ENCODE results near the gene KIDINS220. TPM values are rescaled to one million over a fixed set of nuclear protein-coding genes. Genes with fewer than 3 reads are reported as not detected.

The KIDINS220 gene
- total RNA-seq, 1 donor from 2014 or later, result 47.8 TPM

GRCh38 chr2:8806885-8807704 lies 30.3 kb downstream of the KIDINS220 start:
- Mint-ChIP-seq H3K4me3 (ENCODE audit: unreplicated experiment) (no peak overlapping the region), H3K27ac (ENCODE audit: unreplicated experiment) (no peak overlapping the region), H3K27me3 (ENCODE audit: low read depth, unreplicated experiment) (no peaks in the 10 kb centered on the region), H3K36me3 (ENCODE audit: low read depth, unreplicated experiment) (peaks cover 17% of the 10 kb centered on the region), H3K9me3 (ENCODE audit: unreplicated experiment) (no peaks in the 10 kb centered on the region), H3K4me1 (ENCODE audit: low read depth, unreplicated experiment) (peaks cover 16% of the 10 kb centered on the region)
- H3K27me3 ChIP-seq (ENCODE audit: insufficient read depth, low read length), result no peaks in the 10 kb centered on the region
- H4K20me1 ChIP-seq (ENCODE audit: insufficient read depth, low read length), result peaks cover 8% of the 10 kb centered on the region
- H3K9me3 ChIP-seq (ENCODE audit: insufficient read depth, low read depth, low read length), result no peaks in the 10 kb centered on the region
- H3K9ac ChIP-seq (ENCODE audit: low read length), result no peak overlapping the region
- TF ChIP-seq CTCF (IDR thresholded peaks at IDR 0.05; ENCODE audit: insufficient read depth, low read depth, low read length), result no peak
- no peak for TF ChIP-seq EZH2 (IDR thresholded peaks at IDR 0.05; ENCODE audit: insufficient read depth, low read length)
- H3K4me2 ChIP-seq (ENCODE audit: low read length), result no peak overlapping the region
- no peaks in the 10 kb centered on the region for H3K79me2 ChIP-seq (ENCODE audit: insufficient read depth, low read length)
- no peak overlapping the region for H3K4me3 ChIP-seq (ENCODE audit: insufficient read depth, low read depth, low read length)
- FAIRE-seq, result no peak
- H3K4me1 ChIP-seq (ENCODE audit: insufficient read depth, low read length), result peaks cover 16% of the 10 kb centered on the region
- no peak for DNase-seq (ENCODE audit: low read depth)
- no peak overlapping the region for H2AFZ ChIP-seq (ENCODE audit: low read depth, low read length)
- no peak overlapping the region for H3K27ac ChIP-seq (ENCODE audit: low read depth, low read length)
- peaks cover 33% of the 10 kb centered on the region for H3K36me3 ChIP-seq (ENCODE audit: insufficient read depth, low read length)

- TF ChIP-seq EZH2 (IDR thresholded peaks at IDR 0.05; ENCODE audit: insufficient read depth, low read length), result no peak
- no peak for TF ChIP-seq CTCF (IDR thresholded peaks at IDR 0.05; ENCODE audit: insufficient read depth, low read depth, low read length)
- Histone ChIP-seq H3K4me2 (ENCODE audit: low read length) (no peak overlapping the region), H3K9me3 (ENCODE audit: insufficient read depth, low read depth, low read length) (no peaks in the 10 kb centered on the region), H3K27ac (ENCODE audit: low read depth, low read length) (no peak overlapping the region), H3K79me2 (ENCODE audit: insufficient read depth, low read length) (no peaks in the 10 kb centered on the region), H3K4me3 (ENCODE audit: insufficient read depth, low read depth, low read length) (no peak overlapping the region), H3K4me1 (ENCODE audit: insufficient read depth, low read length) (peaks cover 16% of the 10 kb centered on the region), H4K20me1 (ENCODE audit: insufficient read depth, low read length) (peaks cover 8% of the 10 kb centered on the region), H2AFZ (ENCODE audit: low read depth, low read length) (no peak overlapping the region), H3K36me3 (ENCODE audit: insufficient read depth, low read length) (peaks cover 26% of the 10 kb centered on the region), H3K27me3 (ENCODE audit: insufficient read depth, low read length) (no peaks in the 10 kb centered on the region), H3K9ac (ENCODE audit: low read length) (no peak overlapping the region)
- Mint-ChIP-seq H3K36me3 (ENCODE audit: low read depth, unreplicated experiment) (peaks cover 17% of the 10 kb centered on the region), H3K4me1 (ENCODE audit: low read depth, unreplicated experiment) (peaks cover 16% of the 10 kb centered on the region), H3K9me3 (ENCODE audit: unreplicated experiment) (no peaks in the 10 kb centered on the region), H3K27me3 (ENCODE audit: low read depth, unreplicated experiment) (no peaks in the 10 kb centered on the region), H3K4me3 (ENCODE audit: unreplicated experiment) (no peak overlapping the region), H3K27ac (ENCODE audit: unreplicated experiment) (no peak overlapping the region)
- FAIRE-seq (no peak), DNase-seq (ENCODE audit: low read depth) (peak; percentile 12)
Measured at GRCh38 chr2:8805278-8806210, 31.9 kb downstream of the KIDINS220 start.
